Hematopoietic multipotent progenitor cell treated with erythropoietin and hydrocortisone succinate and interleukin-3 and kit ligand, for 4 days (in vitro differentiated cells): ENCODE results near the gene MAP1B.
"Not testable (repeated sequence)": the region's sequence is repeated elsewhere in the genome, so short reads cannot be mapped to it uniquely, and the experiment has no call there.

Source experiments
- DNase-seq: peaks from one replicate; pipeline ENCODE4 v3.0.0-alpha.2; 2015

MAP1B gene

DNA sequence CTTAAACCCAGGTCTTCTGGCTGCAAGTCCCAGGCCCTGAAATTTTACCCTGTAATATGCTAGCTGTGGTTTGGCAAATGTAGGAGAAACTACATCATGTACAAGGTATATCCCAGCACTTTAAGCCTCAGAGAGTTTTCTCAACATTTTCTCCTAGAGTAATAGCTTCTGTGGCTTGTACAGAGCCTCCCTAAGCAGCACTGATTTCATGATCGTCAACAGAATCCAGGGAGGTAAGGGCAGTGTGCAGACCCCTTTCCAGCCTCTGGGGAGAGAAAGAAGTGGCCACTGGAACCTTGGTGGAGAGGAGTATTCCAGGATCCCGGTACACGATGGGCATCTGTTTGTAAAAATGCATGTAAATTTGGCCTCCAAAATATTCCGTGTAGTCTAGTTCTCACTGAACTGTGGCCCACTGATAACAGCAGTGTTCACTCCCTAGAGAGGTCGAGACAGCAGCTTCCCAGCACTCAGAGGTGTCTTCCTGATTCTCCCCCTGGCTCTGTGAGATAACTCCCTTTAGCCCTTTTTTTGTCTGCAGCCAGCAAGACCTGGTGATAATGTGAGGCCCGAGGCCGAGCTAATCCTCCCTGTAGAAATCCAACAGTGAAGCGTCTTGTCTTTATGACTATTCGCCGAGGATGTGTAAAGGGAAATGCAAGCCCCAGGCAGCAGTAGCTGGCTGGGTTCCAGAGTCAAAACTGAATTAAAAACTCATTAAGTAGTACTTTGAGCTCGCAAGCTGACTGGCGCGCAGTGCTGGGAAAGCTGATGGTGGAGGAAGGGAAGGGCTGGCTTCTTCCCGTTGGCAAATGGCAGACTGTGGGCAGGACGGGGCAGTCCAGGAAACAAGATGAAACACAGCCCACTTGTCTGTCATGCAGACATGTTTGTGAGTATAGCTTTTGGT is 59.0 kb downstream of the MAP1B start:
- DNase-seq, result peak; percentile 79

DNA sequence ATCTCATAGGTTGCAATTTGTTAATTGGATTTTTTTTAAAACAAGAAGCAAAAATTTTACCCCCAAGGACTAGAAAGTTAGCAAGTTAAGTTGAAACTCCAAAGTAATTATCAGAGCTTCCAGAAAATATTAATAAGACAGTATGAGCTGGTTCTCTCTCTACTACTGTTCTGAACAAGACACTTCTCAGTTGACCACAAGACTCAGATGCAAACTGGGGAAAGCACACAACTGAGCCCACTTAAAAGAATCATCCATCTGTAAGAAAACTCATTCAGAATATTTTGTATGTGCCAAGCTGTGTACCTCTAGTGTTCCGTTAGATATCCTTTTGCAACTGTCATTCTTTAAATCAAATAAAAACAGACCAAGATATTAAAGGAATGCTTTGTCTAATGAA is 60.0 kb downstream of the MAP1B start:
- no peak for DNase-seq

DNA sequence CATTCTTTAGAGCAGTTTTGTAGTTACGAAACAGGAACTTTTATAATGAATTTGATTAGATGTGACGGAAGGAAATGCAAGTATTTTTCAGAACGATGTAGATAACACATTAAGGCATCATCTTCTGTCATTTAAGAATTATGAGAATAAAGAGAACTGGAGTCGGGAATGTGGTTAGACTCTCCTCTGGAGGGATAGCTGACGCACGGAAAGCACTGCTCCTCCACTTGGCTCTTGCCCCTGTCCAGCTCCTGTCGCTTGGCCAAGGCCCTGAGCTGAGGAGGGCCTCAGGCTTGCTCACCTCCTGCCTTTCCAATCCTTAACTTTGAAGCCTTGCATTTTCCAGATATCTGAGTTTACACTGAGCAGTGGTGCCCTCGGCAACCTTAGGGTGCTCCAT is 60.5 kb downstream of the MAP1B start:
- DNase-seq, result no peak

DNA sequence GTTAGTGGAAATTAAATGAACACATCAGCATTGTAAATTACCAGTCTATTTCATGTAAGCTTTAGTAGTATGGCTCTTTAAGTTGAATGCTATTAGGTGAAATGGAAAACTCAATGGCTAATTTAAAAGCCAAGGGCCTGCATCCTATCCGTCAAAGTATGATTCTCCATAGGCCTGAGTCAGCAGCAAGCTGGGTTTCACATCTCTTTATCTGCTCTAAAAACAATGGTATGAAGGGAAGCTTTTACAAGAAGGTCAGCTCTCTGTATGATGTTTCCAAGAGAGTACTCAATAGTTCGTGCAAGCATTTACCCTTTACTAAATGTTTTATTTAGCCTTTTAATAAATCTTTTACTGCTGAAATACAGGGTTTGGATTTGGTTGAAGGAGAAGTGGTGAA is 62.8 kb downstream of the MAP1B start:
- DNase-seq, result no peak

DNA sequence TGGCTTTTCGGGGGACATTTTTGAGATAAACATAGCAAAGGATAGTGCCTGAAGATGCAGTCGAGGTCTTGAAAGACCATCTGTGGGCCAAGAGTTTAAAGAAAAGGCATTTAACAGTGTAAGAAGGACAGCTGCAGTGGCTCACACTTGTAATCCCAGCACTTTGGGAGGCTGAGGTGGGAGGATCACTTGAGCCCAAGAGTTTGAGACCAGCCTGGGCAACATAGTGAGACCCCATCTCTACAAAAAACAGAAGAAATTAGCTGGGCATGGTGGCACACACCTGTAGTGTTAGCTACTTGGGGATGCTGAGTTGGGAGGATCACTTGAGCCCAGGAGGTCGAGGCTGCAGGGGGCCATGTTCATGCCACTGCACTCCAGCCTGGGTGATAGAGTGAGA is 63.9 kb downstream of the MAP1B start:
- not testable (repeated sequence) for DNase-seq

DNA sequence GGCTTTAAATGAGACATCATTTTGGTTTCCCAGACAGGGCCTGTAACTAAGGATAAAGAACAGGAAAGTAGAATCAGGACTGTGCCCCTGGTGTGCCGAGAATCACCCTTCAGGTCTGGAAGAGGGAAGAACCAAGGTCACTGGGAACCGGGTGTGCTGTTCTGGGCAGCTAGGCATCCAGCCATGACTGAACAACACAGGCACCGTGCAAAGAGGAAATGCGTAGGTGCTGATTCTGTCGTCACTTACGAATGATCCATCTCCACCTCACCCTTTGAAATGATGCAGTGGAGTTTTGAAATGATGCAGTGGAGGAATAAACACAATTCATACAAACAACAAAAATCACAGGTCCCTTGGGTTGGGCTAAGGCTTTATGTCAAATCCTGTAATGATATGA is 64.4 kb downstream of the MAP1B start:
- no peak for DNase-seq

DNA sequence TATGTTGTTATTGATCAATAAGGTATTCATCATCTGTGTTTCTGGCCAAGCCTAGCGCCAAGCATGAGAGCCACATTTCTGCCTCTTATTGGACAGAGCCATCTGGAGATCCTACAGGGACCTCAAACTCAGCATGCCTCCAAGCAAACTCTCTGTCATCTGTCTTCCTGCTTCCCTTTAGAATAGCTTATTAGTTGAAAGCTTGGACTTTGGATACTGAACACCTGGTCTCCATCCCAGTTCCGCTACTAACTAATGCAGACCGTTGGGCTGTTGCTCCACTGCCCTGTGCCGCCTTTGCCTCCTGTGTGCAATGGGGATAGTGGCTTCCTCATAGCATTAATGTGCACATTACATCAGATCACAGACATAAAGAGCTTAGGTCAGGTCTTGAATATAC is 65.5 kb downstream of the MAP1B start:
- no peak for DNase-seq

DNA sequence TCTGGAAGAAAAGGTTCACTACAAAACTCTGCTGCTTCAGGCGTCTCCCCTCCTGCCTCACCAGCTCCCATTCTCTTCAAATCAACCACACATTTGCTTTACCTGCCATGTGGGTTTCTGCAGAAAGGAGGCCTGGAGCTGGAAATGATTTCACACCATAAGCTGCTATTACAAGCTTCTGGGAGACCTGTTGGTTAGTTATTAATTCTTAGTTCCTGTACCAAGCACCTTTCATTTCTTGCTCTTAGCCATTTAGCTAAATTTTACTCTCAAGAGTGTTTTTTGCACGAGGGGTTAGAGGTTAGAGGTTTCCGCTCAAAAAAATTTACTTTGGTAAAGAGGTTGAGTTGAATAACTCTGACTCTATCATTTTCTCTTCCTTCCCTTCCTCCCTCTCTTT is 70.3 kb downstream of the MAP1B start:
- DNase-seq, result no peak

DNA sequence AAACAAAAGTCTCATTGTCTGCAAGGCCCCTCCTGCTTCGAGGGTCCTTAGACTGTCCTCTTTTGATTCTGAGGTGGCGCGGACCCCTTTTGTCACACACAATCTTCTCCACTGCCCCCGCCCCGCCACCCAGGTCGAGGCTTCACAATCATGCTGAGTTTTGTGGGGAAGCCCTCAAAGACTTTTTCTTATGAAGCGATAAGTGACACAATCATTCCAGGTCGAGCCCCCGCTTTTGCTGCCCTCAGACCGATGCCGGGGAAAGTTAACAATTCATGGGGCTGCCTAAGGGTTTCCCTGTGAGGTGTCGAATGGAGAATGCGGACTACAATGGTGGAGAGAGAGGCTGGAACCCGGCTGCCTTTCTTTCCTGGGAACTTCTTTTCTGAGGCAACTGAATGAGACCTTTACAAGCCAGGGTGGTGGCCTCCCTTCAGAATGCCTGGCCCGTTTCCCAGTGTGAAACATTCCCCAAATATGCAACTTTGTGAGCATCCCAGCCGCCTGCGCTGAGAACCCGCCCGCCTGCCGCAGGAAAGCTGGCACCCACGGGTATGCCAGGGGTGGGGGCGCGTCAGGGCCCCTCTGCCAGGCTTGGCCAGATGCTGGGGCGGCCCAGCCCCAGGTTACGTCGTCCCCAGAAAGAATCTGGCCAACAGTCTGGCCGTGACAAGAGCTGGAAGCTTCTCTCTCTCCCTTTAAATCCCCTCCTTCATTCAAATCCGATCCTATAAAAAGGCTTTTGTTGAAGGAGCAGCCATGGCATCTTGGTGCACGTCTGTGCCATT is 71.9 kb downstream of the MAP1B start:
- no peak for DNase-seq

DNA sequence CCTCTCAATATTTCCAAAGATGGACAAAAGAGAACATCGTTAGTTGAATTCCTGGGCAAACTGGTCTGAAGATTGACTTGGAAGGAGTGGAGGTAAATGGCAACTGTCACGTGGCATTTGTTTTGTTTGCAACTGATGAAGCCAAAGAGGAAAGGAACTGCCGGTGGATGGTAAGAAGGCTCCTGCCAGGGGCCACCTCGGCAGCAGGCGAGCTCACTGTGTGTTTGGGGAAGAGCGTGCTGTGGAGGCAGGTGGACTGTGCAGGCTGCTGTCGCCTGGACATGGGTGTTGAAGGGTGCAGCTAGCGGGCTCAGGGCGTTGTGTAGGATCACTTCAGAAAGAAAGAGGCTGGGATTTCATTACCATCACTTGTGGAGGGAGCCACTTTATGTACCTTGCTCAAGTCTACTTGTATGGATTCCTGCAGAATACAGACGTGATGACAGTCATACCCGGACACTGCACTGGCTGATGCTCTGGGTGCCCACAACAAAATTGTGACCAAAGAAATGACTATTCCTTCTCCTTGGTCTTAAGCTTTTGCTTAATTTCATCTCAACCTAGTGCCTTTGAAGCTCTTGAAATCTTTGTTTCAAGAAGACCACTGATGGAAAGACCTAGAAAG is 72.7 kb downstream of the MAP1B start:
- no peak for DNase-seq

DNA sequence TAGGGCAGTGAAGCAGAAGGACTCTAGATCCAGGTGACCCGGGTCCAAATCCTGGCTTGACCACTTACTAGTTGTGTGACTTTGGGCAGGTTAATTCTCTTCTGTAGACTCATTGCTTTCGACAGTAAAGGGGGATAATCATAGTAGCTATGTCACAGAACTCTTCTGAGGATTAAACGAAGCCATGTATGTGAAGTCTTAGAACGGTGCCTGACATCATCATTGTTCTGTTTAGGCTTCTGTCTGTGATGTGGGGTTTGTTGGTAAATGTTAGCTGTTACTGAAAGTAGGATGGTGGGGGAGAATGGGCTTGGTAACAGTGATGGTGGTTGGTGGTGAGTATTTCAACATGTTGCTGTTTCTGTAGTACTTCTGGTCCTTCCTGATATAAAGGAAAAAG is 73.7 kb downstream of the MAP1B start:
- no peak for DNase-seq

DNA sequence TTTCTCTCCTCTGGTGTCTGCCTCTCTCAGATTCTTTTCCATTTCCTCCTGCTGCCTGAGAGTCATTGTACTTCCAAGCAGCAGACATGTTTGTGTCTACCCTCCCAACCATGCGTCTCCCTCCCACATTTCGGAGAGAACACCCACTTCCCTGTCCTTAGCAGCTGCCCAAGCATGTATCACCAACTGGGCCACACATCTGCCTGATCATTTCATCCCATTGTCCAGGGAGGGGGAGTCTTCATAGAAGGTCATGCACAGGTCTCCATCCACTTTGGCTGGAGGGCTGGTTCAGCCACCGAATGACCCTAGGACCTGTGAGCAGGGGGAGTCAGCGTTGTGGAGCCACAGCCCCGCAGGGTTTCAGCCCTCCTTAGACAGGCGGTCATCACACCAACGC is 75.4 kb downstream of the MAP1B start:
- no peak for DNase-seq

DNA sequence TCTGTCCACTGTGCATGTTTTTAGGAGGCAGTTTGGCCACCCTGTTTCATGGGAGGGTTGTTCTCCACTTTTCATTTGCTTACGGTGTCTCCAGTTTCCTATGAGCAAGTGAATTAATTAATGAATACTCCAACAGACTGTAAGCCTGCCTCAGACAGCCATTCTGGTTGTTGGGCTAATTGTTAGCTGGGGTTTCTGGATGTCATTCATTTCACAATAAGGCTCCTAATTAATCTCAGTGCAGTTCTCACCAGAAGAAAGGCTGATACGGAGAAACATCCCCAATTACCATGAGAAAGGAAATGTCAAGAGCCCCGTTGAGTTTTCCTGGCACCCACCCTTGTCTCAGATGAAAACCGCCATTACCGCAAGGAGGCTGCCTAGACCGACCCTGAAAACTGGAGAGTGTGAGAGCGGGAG is 75.8 kb downstream of the MAP1B start:
- DNase-seq, result no peak

DNA sequence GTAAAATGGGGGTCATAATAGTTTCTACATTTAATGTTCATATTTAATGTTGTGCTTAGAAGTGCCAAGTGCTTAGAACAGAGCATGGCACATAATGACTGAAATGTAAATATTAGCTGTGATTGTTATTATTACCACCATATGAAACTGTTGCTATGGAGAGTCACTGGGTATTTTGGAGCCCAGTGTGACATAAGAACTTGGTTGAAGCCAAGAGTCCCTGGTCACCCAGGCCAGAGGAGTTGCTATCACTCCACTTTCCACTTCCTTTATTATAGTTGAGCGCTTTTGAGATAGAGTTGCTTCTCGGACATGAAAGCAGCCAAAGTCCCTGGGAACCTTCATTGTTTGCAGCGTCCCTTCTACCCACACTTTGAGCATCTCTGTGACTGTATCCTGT is 77.1 kb downstream of the MAP1B start:
- DNase-seq, result no peak

DNA sequence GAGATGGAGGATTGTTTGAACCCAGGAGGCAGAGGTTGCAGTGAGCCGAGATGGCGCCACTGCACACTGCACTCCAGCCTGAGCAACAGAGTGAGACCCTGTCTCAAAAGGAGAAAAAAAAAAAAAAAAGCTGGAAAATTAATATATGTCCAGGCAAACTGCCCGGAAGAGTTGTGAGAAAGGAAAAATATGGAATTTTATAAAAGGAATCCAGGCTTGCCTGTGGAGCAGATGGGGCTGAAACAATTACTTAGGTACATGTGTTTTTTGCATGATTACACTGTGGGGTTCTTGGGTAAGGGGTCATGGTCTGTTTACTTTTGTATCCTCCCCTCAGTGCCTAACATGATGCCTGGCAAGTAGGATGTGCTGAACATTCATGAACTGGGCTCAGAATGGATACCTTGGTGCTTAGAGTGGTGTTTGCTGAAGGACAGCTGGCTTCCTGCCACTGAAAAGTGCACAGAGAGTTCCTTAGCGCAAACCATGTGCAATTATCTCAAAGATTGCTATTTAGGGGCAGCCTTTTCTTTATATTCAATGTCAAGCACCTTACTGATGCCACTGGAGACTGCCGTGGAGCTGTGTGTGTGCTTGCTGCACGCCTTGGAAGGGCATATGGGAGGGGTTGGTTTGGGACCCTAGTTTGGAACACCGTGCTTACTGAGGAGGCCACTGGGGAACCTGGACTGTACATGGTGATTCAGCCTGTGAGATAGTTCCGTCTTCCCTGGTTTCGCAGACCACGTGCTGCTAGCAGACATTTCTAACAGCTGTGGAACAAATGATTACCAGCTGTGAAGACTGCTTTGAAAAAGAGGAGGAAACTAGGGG is 78.4 kb downstream of the MAP1B start:
- DNase-seq, result no peak

DNA sequence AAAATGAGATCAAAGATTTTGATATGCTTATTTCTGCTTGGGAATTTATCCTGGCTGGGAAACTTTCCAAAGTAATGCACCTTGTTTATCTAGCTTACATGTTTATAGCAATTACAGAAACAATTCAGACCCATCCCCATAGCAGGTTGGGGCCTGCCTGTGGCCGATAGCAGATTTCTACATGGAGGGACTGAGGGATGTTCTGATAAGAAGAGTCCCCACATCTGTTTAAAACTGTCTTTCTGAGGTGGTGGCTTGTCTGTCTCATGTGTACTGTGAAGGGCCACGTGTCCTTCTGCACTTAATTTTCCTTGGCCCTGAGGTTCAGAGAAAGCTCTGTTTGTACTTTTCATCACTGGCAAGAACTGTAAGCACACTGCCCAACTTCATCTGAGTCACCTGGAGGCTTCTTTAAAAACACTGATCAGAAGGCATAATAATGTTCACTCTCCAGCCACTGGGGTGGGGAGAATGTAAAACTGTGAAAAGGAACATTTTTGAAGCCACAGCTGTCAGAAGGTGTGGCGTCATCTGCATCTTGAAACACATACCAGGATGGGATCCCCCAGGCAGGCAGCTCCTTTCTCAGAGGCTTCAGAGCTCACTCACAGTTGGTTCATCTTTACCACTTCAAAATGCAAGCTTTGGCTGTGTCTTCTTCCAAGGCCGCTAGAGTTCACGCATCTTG is 80.3 kb downstream of the MAP1B start:
- DNase-seq, result no peak

DNA sequence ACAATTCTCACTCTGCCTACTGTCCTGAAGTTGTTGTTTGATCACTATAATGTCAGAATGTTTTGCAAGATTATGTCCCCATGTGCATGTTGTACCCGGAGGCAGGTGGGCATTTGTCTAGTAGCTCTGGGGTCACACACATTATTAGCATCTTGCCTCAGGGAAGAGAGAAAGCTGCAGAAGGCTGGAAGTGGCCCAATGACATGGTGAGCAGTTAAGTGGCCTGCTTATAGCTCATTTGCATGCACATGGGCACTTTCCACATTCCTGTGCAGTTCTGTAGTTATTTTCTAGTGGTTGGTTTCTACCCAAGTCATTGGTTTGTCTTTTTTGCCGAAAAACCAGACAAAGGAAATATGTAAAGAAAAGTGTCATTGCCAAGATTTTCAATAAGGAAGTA is 80.9 kb downstream of the MAP1B start:
- DNase-seq, result no peak

DNA sequence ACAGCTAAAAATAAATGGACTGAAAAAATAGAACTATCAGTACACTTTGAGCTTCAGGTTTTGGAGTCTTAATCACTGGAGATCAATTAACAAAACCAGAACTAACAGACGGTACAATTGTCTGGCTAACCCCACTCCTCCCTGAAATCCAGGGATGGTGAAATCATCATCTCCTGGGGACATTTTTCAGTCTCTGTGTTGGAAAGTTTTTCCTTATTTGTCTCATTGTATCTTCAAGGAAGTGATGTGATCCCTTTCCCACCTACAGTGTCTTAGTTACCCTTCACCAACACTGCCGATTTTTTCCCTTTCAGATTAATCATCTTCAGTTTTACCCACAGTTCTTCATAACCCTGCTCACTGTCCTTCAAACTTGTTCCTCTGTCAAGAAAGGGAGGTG is 81.9 kb downstream of the MAP1B start:
- no peak for DNase-seq

DNA sequence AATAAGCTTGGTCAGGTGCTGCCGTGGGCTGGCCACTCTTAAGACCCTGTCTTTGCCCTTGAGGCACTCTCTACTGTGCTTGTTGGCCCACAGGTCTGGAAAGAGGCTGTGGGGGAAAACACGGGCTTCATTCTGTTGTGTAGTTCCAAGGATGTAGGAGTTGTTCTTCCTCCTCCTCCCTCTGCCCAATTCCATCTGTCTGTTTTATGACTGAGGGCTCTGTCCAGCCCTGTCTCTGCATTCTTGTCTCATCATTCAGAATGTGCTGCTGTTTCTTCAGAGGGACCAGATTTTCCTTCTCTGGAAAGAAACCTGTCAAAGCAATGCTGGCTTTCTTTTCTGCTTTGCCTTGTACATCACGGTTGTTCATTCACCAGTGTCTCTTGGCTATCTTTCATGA is 84.1 kb downstream of the MAP1B start:
- no peak for DNase-seq

DNA sequence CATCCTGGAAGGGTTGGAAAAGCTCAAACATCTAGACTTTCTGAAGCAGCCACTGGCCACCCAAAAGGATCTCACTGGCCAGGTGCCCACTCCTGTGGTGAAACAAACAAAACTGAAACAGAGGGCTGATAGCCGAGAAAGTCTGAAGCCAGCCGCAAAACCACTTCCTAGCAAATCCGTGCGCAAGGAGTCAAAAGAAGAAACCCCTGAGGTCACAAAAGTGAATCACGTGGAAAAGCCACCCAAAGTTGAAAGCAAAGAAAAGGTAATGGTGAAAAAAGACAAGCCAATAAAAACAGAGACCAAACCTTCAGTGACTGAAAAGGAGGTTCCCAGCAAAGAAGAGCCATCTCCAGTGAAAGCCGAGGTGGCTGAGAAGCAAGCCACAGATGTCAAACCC is 87.6 kb downstream of the MAP1B start:
- no peak for DNase-seq

DNA sequence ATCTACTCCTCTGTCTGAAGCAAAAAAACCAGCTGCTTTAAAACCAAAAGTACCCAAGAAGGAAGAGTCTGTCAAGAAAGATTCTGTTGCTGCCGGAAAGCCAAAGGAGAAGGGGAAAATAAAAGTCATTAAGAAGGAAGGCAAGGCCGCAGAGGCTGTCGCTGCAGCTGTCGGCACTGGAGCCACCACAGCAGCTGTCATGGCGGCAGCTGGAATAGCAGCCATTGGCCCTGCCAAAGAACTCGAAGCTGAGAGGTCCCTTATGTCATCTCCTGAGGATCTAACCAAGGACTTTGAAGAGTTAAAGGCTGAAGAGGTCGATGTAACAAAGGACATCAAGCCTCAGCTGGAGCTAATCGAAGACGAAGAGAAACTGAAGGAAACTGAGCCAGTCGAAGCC is 88.3 kb downstream of the MAP1B start:
- no peak for DNase-seq

DNA sequence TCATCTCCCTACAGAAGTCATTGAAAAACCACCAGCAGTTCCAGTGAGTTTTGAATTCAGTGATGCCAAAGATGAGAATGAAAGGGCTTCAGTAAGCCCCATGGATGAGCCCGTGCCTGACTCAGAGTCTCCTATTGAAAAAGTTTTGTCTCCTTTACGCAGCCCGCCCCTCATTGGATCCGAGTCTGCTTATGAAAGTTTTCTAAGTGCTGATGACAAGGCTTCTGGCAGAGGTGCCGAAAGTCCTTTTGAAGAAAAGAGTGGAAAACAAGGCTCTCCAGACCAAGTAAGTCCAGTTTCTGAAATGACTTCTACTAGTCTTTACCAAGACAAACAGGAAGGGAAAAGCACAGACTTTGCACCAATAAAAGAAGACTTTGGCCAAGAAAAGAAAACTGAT is 90.1 kb downstream of the MAP1B start:
- no peak for DNase-seq
